Transverse colon (tissue), 4 donors: Measurements from ENCODE around the gene THUMPD2.

Experiments
- CTCF ChIP-seq, 5 experiments: fragments of 200-600 bp in 3 of 5; fragments of 450-650 bp in 2 of 5; sonication (generic) in 3 of 5; IDR thresholded peaks; 1 replicate in 2 of 5; 2 replicates in 3 of 5; pipeline ENCODE4 v1.5.1; 2016 to 2017; ENCODE audit warnings: antibody characterized with exemption in 5 of 5, inconsistent platforms in 3 of 5, mild to moderate bottlenecking in 2 of 5, moderate library complexity in 1 of 5
- EP300 ChIP-seq: sonication (generic); formaldehyde crosslinking; IDR thresholded peaks from one replicate; pipeline ENCODE4 v1.6.1; 2017; ENCODE audit warnings: antibody characterized with exemption, low read depth
- POLR2AphosphoS5 ChIP-seq, 3 donors: sonication (generic); formaldehyde crosslinking; IDR thresholded peaks; one replicate each; pipeline ENCODE4 v1.6.1; 2016; ENCODE audit warnings: antibody characterized with exemption in 3 of 3

DNA sequence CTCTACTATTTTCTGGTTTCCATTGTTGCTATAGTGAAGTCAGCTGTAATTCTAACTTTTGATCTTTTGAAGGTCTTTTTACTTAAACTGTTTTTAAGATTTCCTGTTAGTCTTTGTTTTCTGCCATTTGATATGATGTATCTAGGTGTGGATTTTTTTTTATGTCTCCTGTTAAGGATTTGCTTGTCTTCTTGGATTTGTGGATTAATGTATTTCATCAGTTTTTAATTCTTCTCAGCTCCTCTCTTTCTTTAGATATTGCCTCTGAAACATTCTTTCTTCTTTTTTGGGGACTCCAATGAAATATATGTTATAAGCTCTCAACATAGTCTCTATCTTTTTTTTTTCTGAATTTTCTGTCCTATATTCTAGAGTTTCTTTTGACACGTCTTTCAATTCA, 24.8 kb upstream of the THUMPD2 start:
- no peak for TF ChIP-seq CTCF (IDR thresholded peaks at IDR 0.05)
- no peak for TF ChIP-seq EP300
- no peak for TF ChIP-seq POLR2AphosphoS5 (IDR thresholded peaks at IDR 0.05)
